MM.1S (cell line): ENCODE results near the gene TP63.

Source experiments
- CTCF ChIP-seq: fragments of 300-600 bp; sonication (generic); IDR thresholded peaks from 2 replicates; pipeline ENCODE4 v1.5.1; 2016; ENCODE audit warnings: antibody characterized with exemption, low read length, mixed read lengths
- EZH2 ChIP-seq: fragments of 300-600 bp; sonication (generic); optimal IDR thresholded peaks from 2 replicates; pipeline ENCODE3; 2017; ENCODE audit warnings: low read depth, mild to moderate bottlenecking, antibody characterized with exemption, low read length, mixed read lengths

- no peak for TF ChIP-seq CTCF
- no peak for TF ChIP-seq EZH2
Observed at GRCh38 chr3:189897406-189897805, 266.2 kb downstream of the TP63 start.
